Dendritic cell treated with granulocyte-macrophage colony-stimulating factor and Interleukin-4, amounts not matched to agents 40 ng/mL and 50 ng/mL, for 4 days (primary cell): ENCODE results near the gene CREB3.

Source experiments
- H3K27ac Mint-ChIP-seq: one replicate; pipeline ENCODE4 v1.8.0; 2022; ENCODE audit warnings: mild to moderate bottlenecking, mixed read lengths
- H3K27me3 Mint-ChIP-seq: one replicate; pipeline ENCODE4 v1.8.0; 2022; ENCODE audit warnings: mild to moderate bottlenecking, mixed read lengths
- H3K36me3 Mint-ChIP-seq: one replicate; pipeline ENCODE4 v1.8.0; 2022; ENCODE audit warnings: low read depth, mixed read lengths
- H3K4me1 Mint-ChIP-seq: one replicate; pipeline ENCODE4 v1.8.0; 2022; ENCODE audit warnings: low read depth, mixed read lengths
- H3K4me3 Mint-ChIP-seq: one replicate; pipeline ENCODE4 v1.8.0; 2022; ENCODE audit warnings: mild to moderate bottlenecking, moderate library complexity, mixed read lengths
- H3K9me3 Mint-ChIP-seq: one replicate; pipeline ENCODE4 v1.8.0; 2022; ENCODE audit warnings: mixed read lengths
- intact Hi-C: fragments of 100-400 bp; cut with micrococcal nuclease; formaldehyde crosslinking; loops from one replicate; pipeline ENCODE4 v1.15.0; 2022

Gene CREB3

DNA sequence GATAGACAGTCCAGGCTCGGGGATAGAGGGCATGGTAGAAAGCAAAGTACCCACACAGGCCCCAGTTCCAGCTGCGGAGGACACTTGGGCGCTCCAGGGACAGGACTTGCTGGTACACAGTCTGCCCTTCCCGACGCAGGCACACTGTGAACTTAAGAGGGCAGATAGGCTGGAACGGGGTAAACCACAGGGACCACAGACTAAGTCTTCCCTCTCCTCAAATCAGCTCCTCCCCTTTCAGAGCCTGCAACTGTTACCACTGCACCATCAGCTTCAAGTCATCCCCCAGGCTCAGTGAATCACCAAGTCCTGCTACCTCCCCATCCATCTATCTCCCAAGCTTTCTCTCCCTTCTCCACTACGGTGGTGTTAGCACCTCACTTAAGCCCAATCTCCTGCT lies 9.3 kb downstream of the CREB3 start:
- intact Hi-C loops, result no loop called here
- Mint-ChIP-seq H3K27me3 (no peaks in the 10 kb centered on the region), H3K36me3 (peaks cover 96% of the 10 kb centered on the region)

DNA sequence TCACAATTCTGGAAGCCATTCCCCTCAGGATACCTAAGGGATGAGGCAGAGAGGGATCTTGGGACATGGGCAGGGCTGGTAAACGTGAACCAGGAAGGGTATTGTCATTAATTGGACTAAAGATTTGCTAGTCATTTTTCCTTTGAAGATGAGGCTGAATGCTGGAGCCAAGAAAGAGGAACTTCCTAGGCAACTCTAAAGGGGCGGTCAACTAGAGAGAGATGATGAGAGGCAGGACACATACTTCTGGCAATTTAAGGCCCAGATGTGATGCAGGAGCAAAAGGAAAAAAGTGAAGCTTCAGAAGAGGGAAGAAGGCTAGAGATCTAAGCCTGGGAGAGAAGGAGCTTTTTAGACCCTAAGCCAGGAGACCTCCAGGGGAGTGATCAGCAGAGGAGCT lies 11.0 kb downstream of the CREB3 start:
- Mint-ChIP-seq H3K9me3 (no peaks in the 10 kb centered on the region), H3K4me1 (peaks cover 59% of the 10 kb centered on the region), H3K27ac (peak overlapping the region; percentile 77), H3K36me3 (peaks cover 90% of the 10 kb centered on the region), H3K27me3 (no peaks in the 10 kb centered on the region), H3K4me3 (peak overlapping the region; percentile 31)
- intact Hi-C loops, result loop anchor here (1.0 kb wide), 1 partner anchor 10 kb away; no protein-coding TSS in a partner anchor

More for the DNA sequence above, 9.3 kb downstream of the CREB3 start:
- Mint-ChIP-seq H3K9me3 (no peaks in the 10 kb centered on the region), H3K4me1 (peaks cover 52% of the 10 kb centered on the region), H3K27ac (peak overlapping the region; percentile 47), H3K4me3 (no peak overlapping the region)

DNA sequence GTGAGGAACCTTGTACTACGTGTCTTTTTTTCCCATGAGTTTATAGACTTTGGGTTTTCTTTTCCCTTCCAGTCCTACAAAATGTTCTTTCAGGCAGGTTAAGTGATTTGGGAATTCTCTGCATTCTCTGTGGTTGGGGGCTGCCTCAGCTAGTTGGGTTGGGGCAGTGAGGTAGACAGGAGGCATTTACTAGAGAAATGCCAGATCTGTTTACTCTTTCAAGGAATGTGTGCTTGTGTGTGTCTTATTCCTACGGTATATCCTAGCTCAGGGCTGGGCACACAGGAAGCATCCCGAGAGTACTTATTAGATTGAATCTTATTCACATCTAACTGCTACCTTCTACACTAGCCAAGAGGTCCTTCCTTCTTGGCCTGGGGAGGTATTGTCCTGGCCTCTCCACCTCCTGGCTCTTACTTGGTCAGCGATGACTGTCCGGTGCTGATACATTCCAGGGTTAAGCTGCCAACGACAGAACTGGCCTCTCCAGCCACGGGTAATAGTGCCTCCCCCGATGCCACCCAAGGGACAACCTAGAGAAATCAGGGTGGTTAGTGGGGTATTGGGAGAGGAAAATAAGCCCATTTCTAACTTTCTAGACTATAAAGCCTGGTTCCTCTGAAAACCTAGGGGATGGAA lies 11.5 kb downstream of the CREB3 start:
- intact Hi-C loops, result loop anchor here (1.0 kb wide), 1 partner anchor 11 kb away; no protein-coding TSS in a partner anchor
- Mint-ChIP-seq H3K9me3 (no peaks in the 10 kb centered on the region), H3K36me3 (peaks cover 89% of the 10 kb centered on the region), H3K4me1 (peaks cover 59% of the 10 kb centered on the region), H3K27me3 (no peaks in the 10 kb centered on the region), H3K27ac (peak overlapping the region; percentile 77), H3K4me3 (no peak overlapping the region)

DNA sequence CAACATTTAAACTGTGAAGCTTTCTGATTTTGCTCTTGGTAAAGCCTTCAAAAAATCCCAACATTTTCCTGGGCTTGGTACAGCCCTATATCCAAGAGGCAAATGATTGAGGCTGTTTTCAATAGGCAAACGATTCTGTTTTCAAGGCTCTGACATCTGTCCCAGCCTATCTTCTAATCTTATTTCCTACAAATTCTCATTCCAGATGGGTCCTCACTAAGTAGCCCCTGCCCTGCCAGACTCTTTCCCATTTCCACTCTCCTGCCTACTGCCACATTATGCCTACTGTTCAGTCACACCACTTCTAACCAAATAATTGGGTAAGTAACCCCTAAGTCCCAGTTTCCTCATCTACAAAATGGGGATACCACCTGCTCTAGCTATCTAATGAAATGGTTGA lies 13.1 kb downstream of the CREB3 start:
- Mint-ChIP-seq H3K9me3 (no peaks in the 10 kb centered on the region), H3K4me3 (peak overlapping the region; percentile 92), H3K27ac (peak overlapping the region; percentile 18), H3K4me1 (peaks cover 68% of the 10 kb centered on the region), H3K27me3 (no peaks in the 10 kb centered on the region), H3K36me3 (peaks cover 83% of the 10 kb centered on the region)
- intact Hi-C loops, result no loop called here

DNA sequence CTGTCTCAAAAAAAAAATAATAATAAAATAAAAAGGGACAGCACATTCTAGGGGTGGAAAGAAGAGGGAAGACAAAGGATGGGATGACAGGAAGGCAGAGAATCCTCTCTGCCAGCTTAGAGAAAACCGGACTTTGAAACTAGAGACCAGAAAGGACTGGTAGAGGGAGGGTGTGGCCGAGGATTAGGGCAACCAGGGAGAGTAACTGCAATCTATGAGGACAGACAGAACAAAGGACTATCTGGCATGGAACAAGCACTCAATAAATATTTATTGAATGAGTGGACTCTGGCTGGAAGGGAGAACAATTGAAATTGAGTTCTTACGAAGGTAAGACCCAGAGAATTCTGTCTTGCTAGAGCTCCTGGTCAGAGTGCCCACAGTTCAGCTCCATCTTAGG lies 14.1 kb downstream of the CREB3 start:
- Mint-ChIP-seq H3K4me1 (peaks cover 67% of the 10 kb centered on the region), H3K4me3 (peak overlapping the region; percentile 92), H3K27me3 (no peaks in the 10 kb centered on the region), H3K36me3 (peaks cover 83% of the 10 kb centered on the region), H3K9me3 (no peaks in the 10 kb centered on the region), H3K27ac (no peak overlapping the region)
- intact Hi-C loops, result no loop called here

DNA sequence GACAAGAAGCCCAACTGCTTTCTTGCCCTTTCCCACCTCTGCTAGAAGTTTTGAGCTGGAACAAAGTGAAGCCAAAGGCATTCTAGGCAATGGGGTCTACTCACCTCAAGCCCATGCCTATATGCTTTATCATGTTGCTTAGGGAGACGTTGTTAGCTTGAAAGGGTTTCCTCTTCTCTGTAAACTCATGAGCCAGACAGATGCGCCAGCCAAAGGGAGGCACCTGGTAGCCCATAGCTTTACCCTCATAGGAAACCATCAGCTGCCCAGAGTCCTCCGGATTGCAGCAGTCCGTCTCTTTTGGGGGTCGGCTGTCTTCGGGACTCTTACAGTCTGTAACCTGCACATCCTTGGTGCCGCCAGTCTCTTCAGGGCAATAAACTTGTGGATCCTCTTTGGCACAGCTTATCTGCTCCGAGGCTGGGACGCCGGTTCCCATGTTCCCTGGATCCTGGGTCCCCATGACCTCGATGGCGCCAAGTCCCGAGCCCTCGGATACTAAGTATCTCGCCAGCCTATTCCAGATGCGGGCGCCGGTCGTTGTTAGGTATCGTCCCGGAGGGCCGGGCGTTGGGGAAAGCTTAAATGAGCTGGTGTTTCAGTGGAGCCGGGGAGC lies 15.9 kb downstream of the CREB3 start:
- H3K9me3 Mint-ChIP-seq, result no peaks in the 10 kb centered on the region
- no peaks in the 10 kb centered on the region for H3K27me3 Mint-ChIP-seq
- peak overlapping the region; percentile 85 for H3K27ac Mint-ChIP-seq
- H3K36me3 Mint-ChIP-seq, result peaks cover 88% of the 10 kb centered on the region
- peaks cover 53% of the 10 kb centered on the region for H3K4me1 Mint-ChIP-seq
- intact Hi-C loops, result loop anchor here (1.0 kb wide), 1 partner anchor 15 kb away; no protein-coding TSS in a partner anchor
- H3K4me3 Mint-ChIP-seq, result peak overlapping the region; percentile 92

DNA sequence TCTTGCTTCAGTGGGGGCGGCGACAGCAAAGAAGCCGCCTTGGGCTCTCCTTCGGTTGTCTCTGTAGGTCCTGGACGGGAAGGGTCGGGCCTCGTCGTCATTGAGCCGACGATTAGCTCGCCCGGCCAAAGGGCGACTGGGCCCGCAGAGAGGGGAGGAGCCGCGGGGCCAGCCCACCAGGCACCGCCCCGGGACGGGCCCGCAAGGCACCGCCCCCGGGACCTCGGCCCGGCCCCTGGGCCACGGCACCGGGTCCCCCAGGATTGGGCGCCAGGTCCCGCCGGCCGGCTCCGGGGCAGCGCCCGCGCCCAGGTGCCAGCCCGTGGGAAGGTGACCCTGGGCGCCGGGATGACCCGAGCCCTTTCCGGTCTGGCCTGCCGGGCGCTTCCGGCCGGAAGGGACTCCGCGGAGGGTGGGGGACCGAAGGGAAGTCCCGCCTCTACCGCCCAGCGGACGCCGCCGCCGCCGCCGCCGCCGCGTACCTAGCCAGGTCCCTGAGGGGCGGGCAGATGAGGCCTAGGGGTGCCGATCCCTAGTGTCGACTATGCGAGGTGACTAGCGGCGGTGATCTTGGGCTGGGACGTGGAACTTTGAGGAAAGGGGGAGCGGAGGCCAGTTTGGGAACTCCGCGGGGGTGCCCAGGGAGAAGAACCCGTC lies 16.5 kb downstream of the CREB3 start, which contains the start of the genes GBA2 and RGP1:
GBA2 (minus strand) TSS at position 371 of the 657 bp plus-strand sequence. CDS start 524 bp downstream, outside the sequence.
RGP1 (plus strand) TSS at position 430 of the 657 bp plus-strand sequence. CDS start 469 bp downstream, outside the sequence.
- peaks cover 47% of the 10 kb centered on the region for H3K4me1 Mint-ChIP-seq
- H3K9me3 Mint-ChIP-seq, result no peaks in the 10 kb centered on the region
- intact Hi-C loops, result loop anchor here (1.0 kb wide), 1 partner anchor 16 kb away; no protein-coding TSS in a partner anchor
- H3K4me3 Mint-ChIP-seq, result peak within 1 kb of the TSS; percentile 92
- H3K27ac Mint-ChIP-seq, result peak within 1 kb of the TSS; percentile 85
- H3K27me3 Mint-ChIP-seq, result no peaks in the 10 kb centered on the region
- peaks cover 88% of the 10 kb centered on the region for H3K36me3 Mint-ChIP-seq

DNA sequence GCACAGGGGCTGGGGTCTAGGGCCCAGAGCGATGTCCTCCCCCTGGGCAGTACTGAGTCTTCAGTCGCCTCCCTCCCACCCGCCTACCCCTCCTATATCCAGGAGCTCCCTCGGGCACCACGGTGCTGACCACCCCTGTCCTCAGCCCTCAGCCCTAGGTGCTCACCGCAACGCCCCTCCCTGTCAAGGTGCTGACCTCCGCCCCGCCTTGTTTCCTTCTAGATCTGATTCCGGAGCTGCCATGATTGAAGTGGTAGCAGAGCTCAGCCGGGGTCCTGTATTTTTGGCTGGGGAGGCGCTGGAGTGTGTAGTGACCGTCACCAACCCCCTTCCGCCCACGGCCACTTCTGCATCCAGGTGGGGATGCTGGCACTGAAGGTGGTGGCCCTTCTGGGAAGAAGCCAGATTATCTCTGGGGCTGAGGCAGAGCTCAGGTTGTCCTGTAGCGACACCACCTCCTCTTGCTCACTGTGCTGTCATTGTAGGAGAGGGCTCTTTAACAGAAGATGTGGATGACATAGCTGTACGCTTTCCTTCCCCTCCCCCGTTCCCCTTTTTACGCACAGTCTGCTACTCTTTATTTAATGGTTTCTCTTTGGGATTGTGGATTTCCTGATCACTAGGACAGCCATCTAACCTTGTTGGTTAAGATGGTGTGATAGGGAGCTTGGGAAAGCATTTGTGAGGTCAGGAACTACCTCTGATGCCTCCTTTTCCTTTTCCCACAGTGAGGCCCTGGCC lies 17.2 kb downstream of the CREB3 start:
- Mint-ChIP-seq H3K36me3 (peaks cover 88% of the 10 kb centered on the region), H3K4me3 (peak overlapping the region; percentile 89), H3K4me1 (peaks cover 40% of the 10 kb centered on the region), H3K27me3 (no peaks in the 10 kb centered on the region), H3K27ac (peak overlapping the region; percentile 85), H3K9me3 (no peaks in the 10 kb centered on the region)
- intact Hi-C loops, result no loop called here

DNA sequence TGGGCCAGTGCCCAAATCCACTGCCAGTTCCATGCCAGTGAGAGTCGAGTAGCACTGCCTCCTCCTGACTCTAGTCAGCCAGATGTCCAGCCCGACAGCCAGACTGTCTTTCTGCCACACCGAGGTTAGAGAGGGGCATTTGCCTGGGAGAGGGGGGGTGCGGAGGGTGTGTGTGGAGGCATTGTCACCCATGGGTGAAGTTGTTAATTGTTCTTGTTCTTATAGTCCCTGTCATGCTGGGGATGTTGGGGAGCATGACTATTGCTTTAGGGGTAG lies 17.7 kb downstream of the CREB3 start:
- H3K4me3 Mint-ChIP-seq, result peak overlapping the region; percentile 89
- peaks cover 36% of the 10 kb centered on the region for H3K4me1 Mint-ChIP-seq
- intact Hi-C loops, result no loop called here
- H3K9me3 Mint-ChIP-seq, result no peaks in the 10 kb centered on the region
- peaks cover 83% of the 10 kb centered on the region for H3K36me3 Mint-ChIP-seq
- H3K27me3 Mint-ChIP-seq, result no peaks in the 10 kb centered on the region
- peak overlapping the region; percentile 85 for H3K27ac Mint-ChIP-seq

DNA sequence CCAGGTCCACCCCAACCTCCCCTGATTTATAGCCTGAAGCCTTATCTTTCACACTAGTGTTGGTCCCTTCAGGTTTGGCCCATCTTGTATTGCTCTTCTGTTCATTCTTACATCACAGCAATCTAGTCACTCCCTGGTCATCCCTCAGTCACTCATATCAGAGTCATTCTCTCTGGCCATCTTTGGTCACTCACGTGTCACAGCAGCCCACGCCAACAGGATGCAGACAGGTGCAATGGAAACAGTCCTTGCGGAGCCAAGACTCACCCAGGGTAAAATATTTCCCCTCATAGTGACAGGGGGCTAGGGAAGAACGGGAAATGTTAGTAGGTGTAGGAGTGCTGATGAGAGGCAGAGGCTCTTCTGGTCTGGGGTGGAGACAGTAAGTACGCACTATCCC lies 21.0 kb downstream of the CREB3 start:
- Mint-ChIP-seq H3K27ac (no peak overlapping the region), H3K4me1 (peaks cover 32% of the 10 kb centered on the region), H3K36me3 (peaks cover 56% of the 10 kb centered on the region), H3K9me3 (no peaks in the 10 kb centered on the region), H3K27me3 (peaks cover 7% of the 10 kb centered on the region), H3K4me3 (no peak overlapping the region)
- intact Hi-C loops, result no loop called here

DNA sequence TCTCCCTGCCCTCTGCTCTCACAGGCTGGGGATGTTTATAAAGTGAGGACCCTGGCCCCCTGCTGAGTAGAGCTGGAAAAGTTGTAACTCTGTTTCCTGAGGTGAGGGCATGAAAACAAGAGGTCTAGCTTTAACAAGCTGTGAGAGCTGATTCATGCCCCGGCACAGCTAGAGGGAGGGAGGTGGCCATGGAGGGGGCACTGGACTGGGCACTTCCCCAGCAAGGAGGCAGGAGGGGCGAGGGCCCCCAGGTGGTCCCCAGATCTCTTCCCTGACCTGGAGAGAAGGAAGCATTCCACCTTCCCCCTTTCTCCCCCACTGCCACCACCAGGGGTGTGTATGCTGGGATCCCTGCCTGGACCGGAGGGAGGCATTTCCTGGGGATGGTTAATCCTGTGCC lies 21.8 kb downstream of the CREB3 start, which contains the start of gene MSMP:
MSMP (minus strand) TSS at position 13 of the 400 bp plus-strand sequence. CDS start 147 bp downstream, outside the sequence.
- no peak within 1 kb of the TSS for H3K27ac Mint-ChIP-seq
- no peaks in the 10 kb centered on the region for H3K9me3 Mint-ChIP-seq
- peaks cover 37% of the 10 kb centered on the region for H3K4me1 Mint-ChIP-seq
- intact Hi-C loops, result no loop called here
- peaks cover 9% of the 10 kb centered on the region for H3K27me3 Mint-ChIP-seq
- H3K36me3 Mint-ChIP-seq, result peaks cover 49% of the 10 kb centered on the region
- no peak within 1 kb of the TSS for H3K4me3 Mint-ChIP-seq

DNA sequence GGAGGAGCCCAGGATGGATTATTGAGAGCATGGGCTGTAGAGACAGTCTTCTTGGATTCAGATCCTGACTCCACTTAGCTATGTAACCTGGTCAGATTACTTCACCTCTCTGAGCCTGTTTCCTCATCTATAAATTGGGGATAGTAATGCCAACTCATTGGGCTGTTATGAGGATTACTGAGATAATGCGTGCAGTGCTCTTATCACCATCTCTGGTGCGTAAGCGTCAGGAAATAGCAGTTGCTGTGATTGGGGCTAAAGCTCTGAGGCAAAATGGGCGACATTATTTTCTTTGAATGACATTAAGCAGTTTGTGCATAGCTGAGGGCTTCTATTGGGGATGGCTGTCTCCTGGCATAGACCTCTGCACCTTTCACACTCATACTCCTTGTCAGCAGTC lies 22.6 kb downstream of the CREB3 start:
- intact Hi-C loops, result no loop called here
- Mint-ChIP-seq H3K4me3 (no peak overlapping the region), H3K9me3 (no peaks in the 10 kb centered on the region), H3K36me3 (peaks cover 42% of the 10 kb centered on the region), H3K27ac (no peak overlapping the region), H3K4me1 (peaks cover 31% of the 10 kb centered on the region), H3K27me3 (peaks cover 9% of the 10 kb centered on the region)

DNA sequence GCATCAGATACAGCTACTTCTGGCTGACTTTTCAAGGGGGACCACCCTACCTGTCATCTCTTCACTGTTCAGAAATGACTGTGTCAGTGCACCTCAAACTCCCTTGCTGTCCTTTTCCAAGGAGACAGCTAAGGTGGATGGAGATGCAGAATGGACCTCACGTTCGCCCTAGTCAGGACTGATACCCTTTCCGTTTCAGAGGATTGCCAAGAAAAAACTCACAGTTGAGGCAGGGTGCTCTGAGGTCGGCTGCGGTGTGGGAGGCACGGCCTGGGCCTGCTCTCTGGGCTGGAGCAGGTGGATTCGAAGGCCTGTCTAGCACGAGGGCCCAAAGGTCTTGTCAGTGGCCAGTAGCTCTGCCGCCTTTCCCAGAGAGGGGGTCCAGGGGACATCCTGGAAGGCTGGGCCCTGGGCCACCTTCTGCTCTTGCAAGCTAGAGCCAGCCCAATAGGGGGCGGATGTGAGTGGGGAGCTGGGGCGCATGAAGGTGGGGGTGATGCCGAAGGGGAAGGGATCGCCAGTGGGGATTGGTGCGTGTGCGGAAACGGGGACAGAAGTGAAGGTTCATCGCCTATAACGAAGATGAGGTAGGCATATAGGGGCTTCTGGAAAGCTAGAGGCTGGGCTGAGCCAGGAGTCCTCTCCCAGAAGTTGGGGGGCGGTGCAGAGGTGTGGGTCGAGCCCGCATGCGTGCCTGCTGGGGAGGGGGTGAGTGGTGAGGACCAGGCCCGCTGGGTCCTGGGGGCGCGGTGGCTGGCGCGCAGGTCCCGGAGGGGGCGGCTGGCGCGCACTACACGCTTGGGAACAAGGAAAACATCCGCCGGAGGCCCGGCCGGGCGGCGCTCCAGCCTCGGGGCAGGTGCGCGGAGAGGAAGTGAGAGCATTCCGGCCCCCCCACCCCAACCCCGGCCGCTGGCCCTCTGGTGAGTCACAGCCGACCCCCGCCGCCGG lies 24.1 kb downstream of the CREB3 start:
- intact Hi-C loops, result no loop called here
- peaks cover 33% of the 10 kb centered on the region for H3K4me1 Mint-ChIP-seq

More for the DNA sequence above, 24.1 kb downstream of the CREB3 start:
- Mint-ChIP-seq H3K4me3 (peak overlapping the region; percentile 71), H3K27me3 (peaks cover 9% of the 10 kb centered on the region), H3K36me3 (peaks cover 32% of the 10 kb centered on the region), H3K9me3 (no peaks in the 10 kb centered on the region), H3K27ac (peak overlapping the region; percentile 38)
